HUES64 (cell line): ENCODE data around the gene LAMP1. TPM values are rescaled to one million over a fixed set of nuclear protein-coding genes. Genes with fewer than 3 reads are reported as not detected.
"Not testable (repeated sequence)": the region's sequence is repeated elsewhere in the genome, so short reads cannot be mapped to it uniquely, and the experiment has no call there.

Source experiments
- H3K27ac ChIP-seq: 2 replicates; pipeline ENCODE4 v1.7.0; 2013; ENCODE audit warnings: low read depth, low read length, inconsistent platforms
- H3K27me3 ChIP-seq: 2 replicates; pipeline ENCODE4 v1.6.1; 2013; ENCODE audit warnings: mild to moderate bottlenecking, low read length; ENCODE audit not compliant: insufficient read depth
- H3K36me3 ChIP-seq: 2 replicates; pipeline ENCODE4 v1.6.1; 2013; ENCODE audit warnings: mild to moderate bottlenecking, low read length; ENCODE audit not compliant: insufficient read depth
- H3K4me1 ChIP-seq: 2 replicates; pipeline ENCODE4 v1.6.1; 2013; ENCODE audit warnings: mild to moderate bottlenecking, low read length, moderate library complexity; ENCODE audit not compliant: insufficient read depth
- H3K4me3 ChIP-seq: 2 replicates; pipeline ENCODE4 v1.5.1; 2013; ENCODE audit warnings: mild to moderate bottlenecking, low read length, moderate library complexity
- H3K9ac ChIP-seq: 2 replicates; pipeline ENCODE4 v1.6.1; 2013; ENCODE audit warnings: mild to moderate bottlenecking, low read depth, low read length
- H3K9me3 ChIP-seq: 2 replicates; pipeline ENCODE4 v1.6.1; 2013; ENCODE audit warnings: low read depth, low read length; ENCODE audit not compliant: insufficient read depth
- WGBS: fragments of 150-250, 120-280 bp; methylation state at CpG from one replicate; pipeline ENCODE4 v1.1.7; 2013; ENCODE audit warnings: missing lambda C conversion rate; 5-methylcytosine and 5-hydroxymethylcytosine counted together
- polyA plus RNA-seq, 2 experiments: library from polyadenylated mRNA; stranded (reverse); fragments of 50-300 nt; gene quantifications; one replicate each; pipeline ENCODE4 v1.2.3, GENCODE V29; 2013

Gene LAMP1
- 116 TPM for polyA plus RNA-seq (2013, experiment 1 of 2)
- 112 TPM for polyA plus RNA-seq (2013, experiment 2 of 2)

- Histone ChIP-seq H3K27me3 (peaks cover 5% of the 10 kb centered on the region; the same call in 1 of the 2 replicates), H3K27ac (peak within 1 kb of the TSS; percentile 78), H3K9me3 (no peaks in the 10 kb centered on the region), H3K9ac (peak within 1 kb of the TSS; percentile 92), H3K4me1 (peaks cover 4% of the 10 kb centered on the region), H3K36me3 (peaks cover 5% of the 10 kb centered on the region; the same call in 1 of the 2 replicates), H3K4me3 (peak within 1 kb of the TSS; percentile 98)
- under 1% methylated on average over 74 of the region's 74 CpGs for WGBS
These were observed at the start of gene LAMP1 for GRCh38 chr13:113296823-113297369. Gene LAMP1 (plus strand): TSS chr13:113297239. CDS start chr13:113297435, 196 bp downstream.

- no peak overlapping the region for H3K27ac ChIP-seq
- H3K4me3 ChIP-seq: no peak overlapping the region
- H3K36me3 ChIP-seq: peaks cover 100% of the 10 kb centered on the region
- H3K4me1 ChIP-seq: no peaks in the 10 kb centered on the region
- 94% methylated on average over 11 of the region's 11 CpGs for WGBS
- H3K9ac ChIP-seq: no peak overlapping the region
- H3K27me3 ChIP-seq: no peaks in the 10 kb centered on the region
- H3K9me3 ChIP-seq: no peaks in the 10 kb centered on the region
These were observed 44.4 kb upstream of the LAMP1 start for GRCh38 chr13:113252516-113253095.

GRCh38 chr13:113257908-113258307, 39.1 kb upstream of the LAMP1 start:
- not testable (repeated sequence) for H3K4me1 ChIP-seq, H3K9me3 ChIP-seq, H3K9ac ChIP-seq, H3K27me3 ChIP-seq, H3K4me3 ChIP-seq, H3K27ac ChIP-seq
- 98% methylated on average over 6 of the region's 6 CpGs for WGBS
- peaks cover 93% of the 10 kb centered on the region for H3K36me3 ChIP-seq

GRCh38 chr13:113258321-113259054, 38.6 kb upstream of the LAMP1 start:
- 94% methylated on average over 4 of the region's 5 CpGs for WGBS
- peaks cover 93% of the 10 kb centered on the region for H3K36me3 ChIP-seq
- H3K9me3 ChIP-seq: no peaks in the 10 kb centered on the region
- H3K27me3 ChIP-seq: no peaks in the 10 kb centered on the region
- no peak overlapping the region for H3K4me3 ChIP-seq
- no peaks in the 10 kb centered on the region for H3K4me1 ChIP-seq
- H3K9ac ChIP-seq: no peak overlapping the region
- H3K27ac ChIP-seq: no peak overlapping the region

- no peak overlapping the region for H3K9ac ChIP-seq
- H3K27me3 ChIP-seq: no peaks in the 10 kb centered on the region
- H3K36me3 ChIP-seq: peaks cover 84% of the 10 kb centered on the region
- H3K4me1 ChIP-seq: no peaks in the 10 kb centered on the region
- 96% methylated on average over 13 of the region's 13 CpGs for whole genome bisulfite sequencing
- H3K27ac ChIP-seq: no peak overlapping the region
- no peaks in the 10 kb centered on the region for H3K9me3 ChIP-seq
- no peak overlapping the region for H3K4me3 ChIP-seq
These were observed 36.0 kb upstream of the LAMP1 start for GRCh38 chr13:113260996-113261395.

GRCh38 chr13:113263016-113263415, 34.0 kb upstream of the LAMP1 start:
- peaks cover 69% of the 10 kb centered on the region for H3K36me3 ChIP-seq
- not testable (repeated sequence) for H3K9ac ChIP-seq, H3K27ac ChIP-seq, H3K9me3 ChIP-seq, H3K27me3 ChIP-seq, H3K4me3 ChIP-seq, H3K4me1 ChIP-seq
- WGBS: 96% methylated on average over 10 of the region's 14 CpGs

GRCh38 chr13:113267642-113268405, 29.2 kb upstream of the LAMP1 start:
- no peaks in the 10 kb centered on the region for H3K27me3 ChIP-seq
- 93% methylated on average over 20 of the region's 20 CpGs for WGBS
- no peak overlapping the region for H3K4me3 ChIP-seq
- no peak overlapping the region for H3K27ac ChIP-seq
- no peaks in the 10 kb centered on the region for H3K4me1 ChIP-seq
- H3K9ac ChIP-seq: no peak overlapping the region
- no peaks in the 10 kb centered on the region for H3K9me3 ChIP-seq
- H3K36me3 ChIP-seq: peaks cover 34% of the 10 kb centered on the region

GRCh38 chr13:113272031-113272430, 25.0 kb upstream of the LAMP1 start:
- peaks cover 7% of the 10 kb centered on the region for H3K4me1 ChIP-seq
- H3K9ac ChIP-seq: no peak overlapping the region

GRCh38 chr13:113272701-113273181, 24.3 kb upstream of the LAMP1 start:
- H3K27me3 ChIP-seq: no peaks in the 10 kb centered on the region
- WGBS: 92% methylated on average over 10 of the region's 10 CpGs
- no peak overlapping the region for H3K9ac ChIP-seq

More at GRCh38 chr13:113272031-113272430, 25.0 kb upstream of the LAMP1 start:
- no peak overlapping the region for H3K27ac ChIP-seq
- no peaks in the 10 kb centered on the region for H3K27me3 ChIP-seq
- H3K9me3 ChIP-seq: no peaks in the 10 kb centered on the region
- peaks cover 7% of the 10 kb centered on the region for H3K36me3 ChIP-seq
- H3K4me3 ChIP-seq: no peak overlapping the region
- 87% methylated on average over 2 of the region's 2 CpGs for WGBS

GRCh38 chr13:113273321-113273720, 23.7 kb upstream of the LAMP1 start:
- no peaks in the 10 kb centered on the region for H3K9me3 ChIP-seq
- WGBS: 91% methylated on average over 6 of the region's 6 CpGs
- H3K27ac ChIP-seq: no peak overlapping the region
- no peak overlapping the region for H3K4me3 ChIP-seq
- H3K4me1 ChIP-seq: peaks cover 7% of the 10 kb centered on the region
- H3K9ac ChIP-seq: no peak overlapping the region
- peaks cover 7% of the 10 kb centered on the region for H3K36me3 ChIP-seq
- no peaks in the 10 kb centered on the region for H3K27me3 ChIP-seq

More at GRCh38 chr13:113272701-113273181, 24.3 kb upstream of the LAMP1 start:
- Histone ChIP-seq H3K27ac (no peak overlapping the region), H3K9me3 (no peaks in the 10 kb centered on the region), H3K36me3 (peaks cover 7% of the 10 kb centered on the region), H3K4me1 (peaks cover 7% of the 10 kb centered on the region), H3K4me3 (no peak overlapping the region)
